IMR-90 (cell line): ENCODE results near the gene EHBP1L1. TPM values are rescaled to one million over a fixed set of nuclear protein-coding genes. Genes with fewer than 3 reads are reported as not detected.

Experiments
- ATAC-seq: fragments of 200-7000 bp; cut with Tn5 transposase; 2 replicates; pipeline ENCODE4 v1.9.1; 2020; ENCODE audit warnings: low read depth, mild to moderate bottlenecking, moderate library complexity
- BruUV-seq: library from RNA; stranded (reverse); fragments of 400-500 nt; replicated peaks from 2 replicates; lab custom pipeline; 2021; lab: Mats Ljungman, UMichigan
- CTCF ChIA-PET: fragments of 300-600 bp; formaldehyde crosslinking; extraction: SDS; loops from one replicate; lab custom pipeline; 2021; ENCODE audit warnings: antibody characterized with exemption; lab: Yijun Ruan, JAX
- POLR2A ChIA-PET: fragments of 300-600 bp; sonication (Branson Sonifier 250); formaldehyde crosslinking; loops from one replicate; lab custom pipeline; 2022; ENCODE audit warnings: antibody characterized with exemption; ENCODE audit not compliant: unreplicated experiment; lab: Charles Lee
- DNase-seq: peaks from one replicate; pipeline ENCODE4 v3.0.0; 2013
- H2AFZ ChIP-seq: replicated peaks from 2 replicates; pipeline ENCODE3; 2013; ENCODE audit warnings: low read length, mild to moderate bottlenecking; ENCODE audit not compliant: poor library complexity
- H2AK5ac ChIP-seq: 2 replicates; pipeline ENCODE4 v1.6.1; 2013; ENCODE audit warnings: low read depth, low read length, inconsistent platforms
- H2AK9ac ChIP-seq: replicated peaks from 2 replicates; pipeline ENCODE3; 2013; ENCODE audit warnings: mild to moderate bottlenecking, low read depth, low read length, moderate library complexity; ENCODE audit not compliant: poor library complexity
- H2BK120ac ChIP-seq: 2 replicates; pipeline ENCODE4 v1.6.1; 2013; ENCODE audit warnings: low read depth, low read length, inconsistent platforms
- H2BK15ac ChIP-seq: 3 replicates; pipeline ENCODE4 v1.6.1; 2013; ENCODE audit warnings: low read depth, low read length, inconsistent platforms
- H2BK20ac ChIP-seq: 2 replicates; pipeline ENCODE4 v1.6.1; 2013; ENCODE audit warnings: low read depth, mild to moderate bottlenecking, inconsistent platforms, low read length, moderate library complexity
- H2BK5ac ChIP-seq: 2 replicates; pipeline ENCODE4 v1.6.1; 2013; ENCODE audit warnings: mild to moderate bottlenecking, low read depth, low read length, inconsistent platforms; ENCODE audit not compliant: poor library complexity, severe bottlenecking
- H3K14ac ChIP-seq: replicated peaks from 2 replicates; pipeline ENCODE4 v1.6.1; 2013; ENCODE audit warnings: low read depth, low read length, inconsistent platforms
- H3K18ac ChIP-seq: 2 replicates; pipeline ENCODE4 v1.6.1; 2013; ENCODE audit warnings: low read depth, low read length, control low read depth
- H3K23ac ChIP-seq: 2 replicates; pipeline ENCODE4 v1.6.1; 2013; ENCODE audit warnings: low read depth, low read length, inconsistent platforms
- H3K27ac ChIP-seq: 2 replicates; pipeline ENCODE4 v1.5.1; 2013; ENCODE audit warnings: mild to moderate bottlenecking, control low read depth, low read length; ENCODE audit not compliant: insufficient read depth
- H3K27me3 ChIP-seq: 2 replicates; pipeline ENCODE4 v1.6.1; 2013; ENCODE audit warnings: low read length; ENCODE audit not compliant: control insufficient read depth, insufficient read depth
- H3K36me3 ChIP-seq: 2 replicates; pipeline ENCODE4 v1.6.1; 2013; ENCODE audit warnings: low read length, mixed read lengths; ENCODE audit not compliant: control insufficient read depth, insufficient read depth
- H3K4ac ChIP-seq: 2 replicates; pipeline ENCODE4 v1.6.1; 2013; ENCODE audit warnings: low read depth, low read length, inconsistent platforms
- H3K4me1 ChIP-seq: 2 replicates; pipeline ENCODE4 v1.6.1; 2013; ENCODE audit warnings: low read length, mixed read lengths; ENCODE audit not compliant: control insufficient read depth, insufficient read depth
- H3K4me2 ChIP-seq: 2 replicates; pipeline ENCODE4 v1.6.1; 2013; ENCODE audit warnings: low read depth, mild to moderate bottlenecking, control low read depth, low read length, moderate library complexity
- H3K4me3 ChIP-seq: 2 replicates; pipeline ENCODE4 v1.5.1; 2013; ENCODE audit warnings: low read depth, mild to moderate bottlenecking, control low read depth, low read length, moderate library complexity; ENCODE audit not compliant: insufficient read depth
- H3K56ac ChIP-seq: 2 replicates; pipeline ENCODE4 v1.6.1; 2013; ENCODE audit warnings: low read length, inconsistent platforms; ENCODE audit not compliant: insufficient read depth; ENCODE audit errors: extremely low read depth
- H3K79me1 ChIP-seq, 2 experiments: 2 replicates each; pipeline ENCODE4 v1.6.1; 2013; ENCODE audit warnings: low read length in 2 of 2, inconsistent platforms in 1 of 2, low read depth in 1 of 2
- H3K9ac ChIP-seq: 2 replicates; pipeline ENCODE4 v1.6.1; 2013; ENCODE audit warnings: low read depth, low read length, control low read depth
- H3K9me1 ChIP-seq: 2 replicates; pipeline ENCODE4 v1.6.1; 2013; ENCODE audit warnings: low read length, inconsistent platforms; ENCODE audit not compliant: insufficient read depth
- H3K9me3 ChIP-seq: 2 replicates; pipeline ENCODE4 v1.6.1; 2013; ENCODE audit warnings: low read length; ENCODE audit not compliant: control insufficient read depth, insufficient read depth
- H4K20me1 ChIP-seq: 2 replicates; pipeline ENCODE4 v1.6.1; 2013; ENCODE audit warnings: low read length, inconsistent platforms; ENCODE audit not compliant: insufficient read depth
- H4K5ac ChIP-seq: 2 replicates; pipeline ENCODE4 v1.6.1; 2013; ENCODE audit warnings: mild to moderate bottlenecking, low read depth, low read length, control low read depth
- H4K8ac ChIP-seq, 2 experiments: 2 replicates each; pipeline ENCODE4 v1.6.1; 2013; ENCODE audit warnings: low read depth in 2 of 2, low read length in 2 of 2, control low read depth in 1 of 2, inconsistent platforms in 1 of 2
- H4K91ac ChIP-seq: 2 replicates; pipeline ENCODE4 v1.6.1; 2013; ENCODE audit warnings: low read depth, low read length, inconsistent platforms; ENCODE audit not compliant: insufficient read depth
- BHLHE40 ChIP-seq: fragments of 150-350 bp; IDR thresholded peaks from 2 replicates; pipeline ENCODE4 v1.6.1; 2016; ENCODE audit warnings: mild to moderate bottlenecking, low read depth, low read length
- CEBPB ChIP-seq: IDR thresholded peaks from 2 replicates; pipeline ENCODE4 v1.6.1; 2012; ENCODE audit warnings: low read depth, low read length, improper control_type of control experiment
- CHD1 ChIP-seq: IDR thresholded peaks from 2 replicates; pipeline ENCODE4 v1.6.1; 2012; ENCODE audit warnings: low read depth, low read length, improper control_type of control experiment
- FOS ChIP-seq: fragments of 150-350 bp; IDR thresholded peaks from 2 replicates; pipeline ENCODE4 v1.6.1; 2016; ENCODE audit warnings: low read depth, low read length
- MAFK ChIP-seq: IDR thresholded peaks from 2 replicates; pipeline ENCODE4 v1.6.1; 2012; ENCODE audit warnings: low read depth, low read length, improper control_type of control experiment
- MAZ ChIP-seq: IDR thresholded peaks from 2 replicates; pipeline ENCODE4 v1.6.1; 2012; ENCODE audit warnings: low read depth, mild to moderate bottlenecking, low read length, improper control_type of control experiment, moderate library complexity, borderline replicate concordance
- MXI1 ChIP-seq: IDR thresholded peaks from 2 replicates; pipeline ENCODE4 v1.6.1; 2012; ENCODE audit warnings: low read depth, mild to moderate bottlenecking, low read length, moderate library complexity, borderline replicate concordance
- NFE2L2 ChIP-seq: fragments of 150-350 bp; IDR thresholded peaks from 2 replicates; pipeline ENCODE4 v1.6.1; 2016; ENCODE audit warnings: low read depth, mild to moderate bottlenecking, low read length
- POLR2A ChIP-seq: IDR thresholded peaks from 2 replicates; pipeline ENCODE4 v1.6.1; 2012; ENCODE audit warnings: mild to moderate bottlenecking, low read depth, low read length
- RAD21 ChIP-seq: IDR thresholded peaks from 2 replicates; pipeline ENCODE4 v1.6.1; 2012; ENCODE audit warnings: low read length, improper control_type of control experiment
- RCOR1 ChIP-seq: IDR thresholded peaks from 2 replicates; pipeline ENCODE4 v1.6.1; 2012; ENCODE audit warnings: mild to moderate bottlenecking, low read length, improper control_type of control experiment; ENCODE audit not compliant: insufficient replicate concordance
- RFX5 ChIP-seq: IDR thresholded peaks from 2 replicates; pipeline ENCODE4 v1.8.0; 2012; ENCODE audit warnings: low read depth, mild to moderate bottlenecking, low read length, moderate library complexity
- SMC3 ChIP-seq: fragments of 150-350 bp; IDR thresholded peaks from 2 replicates; pipeline ENCODE4 v1.6.1; 2016; ENCODE audit warnings: low read depth, mild to moderate bottlenecking, antibody characterized with exemption, low read length, moderate library complexity
- WGBS, 2 experiments: methylation state at CpG; one replicate each; pipeline versions ENCODE4 v1.1.5 to v1.1.7; 2013; ENCODE audit warnings: missing lambda C conversion rate in 2 of 2; ENCODE audit not compliant: insufficient read length in 1 of 2; ENCODE audit errors: extremely low coverage in 2 of 2; 5-methylcytosine and 5-hydroxymethylcytosine counted together
- dilution Hi-C: fragments of 300-500 bp; cut with HindIII; formaldehyde crosslinking; loops from one replicate; pipeline ENCODE4 v1.14.3; 2018; ENCODE audit warnings: low sequenced_read_pairs; ENCODE audit not compliant: unreplicated experiment
- in situ Hi-C: fragments of 300-500 bp; cut with MboI; formaldehyde crosslinking; loops from 3 replicates; pipeline ENCODE4 v1.14.3; 2019; ENCODE audit warnings: low sequenced_read_pairs, inconsistent platforms, mixed read lengths
- intact Hi-C: fragments of 100-400 bp; cut with micrococcal nuclease; formaldehyde crosslinking; loops from 2 replicates; pipeline ENCODE4 v1.10.0; 2022
- polyA plus RNA-seq, 3 experiments: library from polyadenylated mRNA; depleted of rRNA; stranded (reverse); fragments of >200 nt; gene quantifications; 2 replicates each; pipeline ENCODE4 v1.2.3, GENCODE V29; 2012; ENCODE audit warnings: low replicate concordance in 1 of 3
- total RNA-seq: library from RNA; depleted of rRNA; stranded (reverse); fragments of >200 nt; gene quantifications from 2 replicates; pipeline ENCODE4 v1.2.3, GENCODE V29; 2012
- TF ChIP-seq, protein P1 (sequence below): fragments of 150-350 bp; IDR thresholded peaks from 2 replicates; pipeline ENCODE4 v1.6.1; 2017; ENCODE audit warnings: mild to moderate bottlenecking, antibody characterized with exemption, low read length, low read depth
- TF ChIP-seq, protein P2 (sequence below): fragments of 150-350 bp; IDR thresholded peaks from 2 replicates; pipeline ENCODE4 v1.6.1; 2016; ENCODE audit warnings: low read depth, mild to moderate bottlenecking, low read length, moderate library complexity, borderline replicate concordance
- TF ChIP-seq, protein P3 (sequence below): conservative IDR thresholded peaks from 2 replicates; pipeline ENCODE4 v1.5.1; 2012; ENCODE audit warnings: mild to moderate bottlenecking, low read depth, low read length, improper control_type of control experiment

Gene EHBP1L1
- total and polyA plus RNA-seq, 2 of the 4 experiments (the other 2 are of a cell fraction) = 10.0 to 27.4 TPM

DNA sequence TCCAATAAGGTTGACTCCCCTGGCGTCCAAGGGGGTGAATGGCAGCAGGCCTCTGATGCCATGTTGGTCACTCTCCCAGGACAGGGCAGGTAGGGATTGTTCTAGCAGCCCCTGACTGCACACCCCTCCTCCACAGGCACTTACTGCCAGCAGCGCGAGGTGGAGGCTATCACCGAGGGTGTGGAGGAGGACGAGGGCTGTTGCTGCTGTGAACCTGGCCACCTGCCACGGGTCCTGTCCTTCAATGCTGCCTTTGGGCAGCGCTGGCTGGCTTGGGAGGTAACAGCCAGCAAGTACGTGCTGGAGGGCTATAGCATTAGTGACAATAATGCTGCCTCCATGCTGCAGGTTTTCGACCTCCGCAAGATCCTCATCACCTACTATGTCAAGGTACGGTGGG is 54.4 kb downstream of the EHBP1L1 start:
- H2AFZ ChIP-seq = no peak overlapping the region
- no peaks in the 10 kb centered on the region; the same call in none of the 2 replicates for H4K20me1 ChIP-seq
- intact Hi-C loops (no loop called here), in situ Hi-C loops (no loop called here), dilution Hi-C loops (no loop called here)
- H3K36me3 ChIP-seq = peaks cover 82% of the 10 kb centered on the region
- no peak overlapping the region for H4K8ac ChIP-seq
- H3K18ac ChIP-seq = no peak overlapping the region
- H3K14ac ChIP-seq = no peak overlapping the region
- H3K79me1 ChIP-seq = peaks cover 6 to 15% of the 10 kb centered on the region in 2 experiments; a peak in 2 of 4 replicates
- no peak overlapping the region for H3K4me2 ChIP-seq
- H3K4me1 ChIP-seq = no peaks in the 10 kb centered on the region
- ATAC-seq = no peak
- H3K9ac ChIP-seq = no peak overlapping the region
- H3K23ac ChIP-seq = no peak overlapping the region
- H2AK9ac ChIP-seq = no peak overlapping the region
- CTCF ChIA-PET = no interaction called here
- DNase-seq = no peak
- no peak overlapping the region for H2BK5ac ChIP-seq
- H2AK5ac ChIP-seq = no peak overlapping the region
- H3K9me1 ChIP-seq = no peaks in the 10 kb centered on the region
- BruUV-seq = no TSS peak
- H3K9me3 ChIP-seq = no peaks in the 10 kb centered on the region
- no peak overlapping the region for H2BK20ac ChIP-seq
- no peak overlapping the region for H3K56ac ChIP-seq
- no peak overlapping the region for H4K91ac ChIP-seq
- H3K27me3 ChIP-seq = no peaks in the 10 kb centered on the region
- WGBS, 2 experiments = 100% methylated on average over 1 of the region's 11 CpGs; no CpG with 5 or more reads in 1 of the 2 experiments
- H3K27ac ChIP-seq = no peak overlapping the region
- H4K5ac ChIP-seq = no peak overlapping the region
- POLR2A ChIA-PET = no interaction called here
- H2BK120ac ChIP-seq = no peak overlapping the region
- no peak for TF ChIP-seq POLR2A
- no peak for TF ChIP-seq BHLHE40
- no peak for TF ChIP-seq MXI1
- no peak for TF ChIP-seq MAFK
- no peak for TF ChIP-seq MAZ
- TF ChIP-seq, protein P1, sequence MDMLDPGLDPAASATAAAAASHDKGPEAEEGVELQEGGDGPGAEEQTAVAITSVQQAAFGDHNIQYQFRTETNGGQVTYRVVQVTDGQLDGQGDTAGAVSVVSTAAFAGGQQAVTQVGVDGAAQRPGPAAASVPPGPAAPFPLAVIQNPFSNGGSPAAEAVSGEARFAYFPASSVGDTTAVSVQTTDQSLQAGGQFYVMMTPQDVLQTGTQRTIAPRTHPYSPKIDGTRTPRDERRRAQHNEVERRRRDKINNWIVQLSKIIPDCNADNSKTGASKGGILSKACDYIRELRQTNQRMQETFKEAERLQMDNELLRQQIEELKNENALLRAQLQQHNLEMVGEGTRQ = no peak
- TF ChIP-seq RFX5 = no peak
- no peak for TF ChIP-seq RAD21
- no peak for TF ChIP-seq SMC3
- TF ChIP-seq CHD1 = no peak
- TF ChIP-seq, protein P2, sequence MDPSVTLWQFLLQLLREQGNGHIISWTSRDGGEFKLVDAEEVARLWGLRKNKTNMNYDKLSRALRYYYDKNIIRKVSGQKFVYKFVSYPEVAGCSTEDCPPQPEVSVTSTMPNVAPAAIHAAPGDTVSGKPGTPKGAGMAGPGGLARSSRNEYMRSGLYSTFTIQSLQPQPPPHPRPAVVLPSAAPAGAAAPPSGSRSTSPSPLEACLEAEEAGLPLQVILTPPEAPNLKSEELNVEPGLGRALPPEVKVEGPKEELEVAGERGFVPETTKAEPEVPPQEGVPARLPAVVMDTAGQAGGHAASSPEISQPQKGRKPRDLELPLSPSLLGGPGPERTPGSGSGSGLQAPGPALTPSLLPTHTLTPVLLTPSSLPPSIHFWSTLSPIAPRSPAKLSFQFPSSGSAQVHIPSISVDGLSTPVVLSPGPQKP = no peak
- TF ChIP-seq, protein P3, sequence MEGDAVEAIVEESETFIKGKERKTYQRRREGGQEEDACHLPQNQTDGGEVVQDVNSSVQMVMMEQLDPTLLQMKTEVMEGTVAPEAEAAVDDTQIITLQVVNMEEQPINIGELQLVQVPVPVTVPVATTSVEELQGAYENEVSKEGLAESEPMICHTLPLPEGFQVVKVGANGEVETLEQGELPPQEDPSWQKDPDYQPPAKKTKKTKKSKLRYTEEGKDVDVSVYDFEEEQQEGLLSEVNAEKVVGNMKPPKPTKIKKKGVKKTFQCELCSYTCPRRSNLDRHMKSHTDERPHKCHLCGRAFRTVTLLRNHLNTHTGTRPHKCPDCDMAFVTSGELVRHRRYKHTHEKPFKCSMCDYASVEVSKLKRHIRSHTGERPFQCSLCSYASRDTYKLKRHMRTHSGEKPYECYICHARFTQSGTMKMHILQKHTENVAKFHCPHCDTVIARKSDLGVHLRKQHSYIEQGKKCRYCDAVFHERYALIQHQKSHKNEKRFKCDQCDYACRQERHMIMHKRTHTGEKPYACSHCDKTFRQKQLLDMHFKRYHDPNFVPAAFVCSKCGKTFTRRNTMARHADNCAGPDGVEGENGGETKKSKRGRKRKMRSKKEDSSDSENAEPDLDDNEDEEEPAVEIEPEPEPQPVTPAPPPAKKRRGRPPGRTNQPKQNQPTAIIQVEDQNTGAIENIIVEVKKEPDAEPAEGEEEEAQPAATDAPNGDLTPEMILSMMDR = no peak
- no peak for TF ChIP-seq RCOR1
- TF ChIP-seq FOS = no peak
- TF ChIP-seq NFE2L2 = no peak
- no peak for TF ChIP-seq CEBPB
- no peak overlapping the region for H2BK15ac ChIP-seq
- no peak overlapping the region for H3K4me3 ChIP-seq
- H3K4ac ChIP-seq = no peak overlapping the region
